GM12801 (cell line): ENCODE results near the gene TSKU.

ENCODE experiments used
- CTCF ChIP-seq: IDR thresholded peaks from one replicate; pipeline ENCODE4 v1.5.1; 2011; ENCODE audit warnings: control low read depth; ENCODE audit not compliant: insufficient read length; ENCODE audit errors: extremely low read depth

Gene TSKU

GRCh38 chr11:76772783-76773106 lies 10.4 kb upstream of the TSKU start:
- no peak for TF ChIP-seq CTCF

- TF ChIP-seq CTCF: no peak
Measured at GRCh38 chr11:76773921-76774361, 9.2 kb upstream of the TSKU start.

GRCh38 chr11:76776472-76776871 lies 6.7 kb upstream of the TSKU start:
- TF ChIP-seq CTCF: no peak

GRCh38 chr11:76777305-76777704 lies 5.9 kb upstream of the TSKU start:
- TF ChIP-seq CTCF: no peak

GRCh38 chr11:76777876-76778275 lies 5.3 kb upstream of the TSKU start:
- no peak for TF ChIP-seq CTCF

- TF ChIP-seq CTCF: no peak
Measured at GRCh38 chr11:76778874-76779273, 4.3 kb upstream of the TSKU start.

GRCh38 chr11:76781046-76781801 lies 1.9 kb upstream of the TSKU start:
- no peak for TF ChIP-seq CTCF
